C4-2B (cell line): ENCODE results near the gene GMEB2.

Experiments
- H3K27ac ChIP-seq: fragments of 450-650 bp; 2 replicates; pipeline ENCODE4 v1.5.1; 2017
- CTCF ChIP-seq: fragments of 450-650 bp; conservative IDR thresholded peaks from 2 replicates; pipeline ENCODE4 v1.5.1; 2017; ENCODE audit warnings: mild to moderate bottlenecking
- ZFX ChIP-seq: fragments of 450-650 bp; IDR thresholded peaks from 2 replicates; pipeline ENCODE4 v1.6.1; 2017

GMEB2 gene

GRCh38 chr20:63543733-63544132 is 83.2 kb downstream of the GMEB2 start:
- no peak for TF ChIP-seq CTCF
- no peak for TF ChIP-seq ZFX

GRCh38 chr20:63543131-63543530 is 83.8 kb downstream of the GMEB2 start:
- TF ChIP-seq ZFX (no peak), CTCF (no peak)
- H3K27ac ChIP-seq: no peak overlapping the region

More at GRCh38 chr20:63543733-63544132, 83.2 kb downstream of the GMEB2 start:
- no peak overlapping the region for H3K27ac ChIP-seq

- TF ChIP-seq ZFX (no peak), CTCF (no peak)
- H3K27ac ChIP-seq: no peak overlapping the region
Measured at GRCh38 chr20:63542696-63543095, 84.2 kb downstream of the GMEB2 start.

- H3K27ac ChIP-seq: no peak overlapping the region
- TF ChIP-seq CTCF (no peak), ZFX (no peak)
Measured at GRCh38 chr20:63542031-63542559, 84.8 kb downstream of the GMEB2 start.

GRCh38 chr20:63541371-63541770 is 85.5 kb downstream of the GMEB2 start:
- no peak overlapping the region for H3K27ac ChIP-seq
- TF ChIP-seq ZFX (no peak), CTCF (no peak)

- TF ChIP-seq ZFX (no peak), CTCF (no peak)
- H3K27ac ChIP-seq: no peak overlapping the region
Measured at GRCh38 chr20:63540417-63541186, 86.3 kb downstream of the GMEB2 start.

GRCh38 chr20:63539441-63540370 is 87.2 kb downstream of the GMEB2 start:
- TF ChIP-seq ZFX: no peak
- H3K27ac ChIP-seq: peak overlapping the region; percentile 67
